ENCODE measurements around the gene ABTB2. TPM values are rescaled to one million over a fixed set of nuclear protein-coding genes. Genes with fewer than 3 reads are reported as not detected.
"Not testable (repeated sequence)": the region's sequence is repeated elsewhere in the genome, so short reads cannot be mapped to it uniquely, and the experiment has no call there.

ABTB2 gene
- total RNA-seq, 1 donor, result 2.3 TPM

GRCh38 chr11:34181856-34182405, 175.9 kb downstream of the ABTB2 start:
- H3K27me3 ChIP-seq (ENCODE audit: insufficient read depth, low read length), result no peaks in the 10 kb centered on the region
- H3K4me3 ChIP-seq (ENCODE audit: low read length), result no peak overlapping the region
- H3K9me3 ChIP-seq (ENCODE audit: low read depth, low read length), result no peaks in the 10 kb centered on the region
- H3K4me1 ChIP-seq (ENCODE audit: insufficient read depth, low read length), result peaks cover 11% of the 10 kb centered on the region

DNA sequence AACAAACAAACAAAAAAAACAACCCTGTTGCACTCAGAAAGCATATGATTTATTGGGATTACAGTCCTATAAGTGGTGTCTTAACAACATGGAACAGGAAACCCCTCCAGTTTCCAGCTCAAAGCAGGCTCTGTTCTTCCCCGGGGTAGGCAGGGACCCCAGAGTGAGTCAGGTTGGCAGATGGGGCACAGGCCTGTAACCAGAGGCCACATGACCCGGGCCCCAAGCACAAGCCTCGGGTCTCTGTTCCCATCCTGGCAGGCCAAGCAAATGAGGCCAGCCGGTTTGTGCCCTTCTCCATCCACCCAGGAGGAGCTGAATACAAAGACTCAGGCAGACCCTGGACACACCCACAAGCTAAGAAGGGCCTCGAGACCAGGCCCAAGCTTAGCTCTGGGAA, 176.6 kb downstream of the ABTB2 start:
- no peaks in the 10 kb centered on the region for H3K27me3 ChIP-seq (ENCODE audit: insufficient read depth, low read length)
- no peak overlapping the region for H3K4me3 ChIP-seq (ENCODE audit: low read length)
- peaks cover 11% of the 10 kb centered on the region for H3K4me1 ChIP-seq (ENCODE audit: insufficient read depth, low read length)
- no peaks in the 10 kb centered on the region for H3K9me3 ChIP-seq (ENCODE audit: low read depth, low read length)

GRCh38 chr11:34180814-34181165, 177.0 kb downstream of the ABTB2 start:
- H3K4me3 ChIP-seq (ENCODE audit: low read length); H3K27me3 ChIP-seq (ENCODE audit: insufficient read depth, low read length); H3K9me3 ChIP-seq (ENCODE audit: low read depth, low read length): not testable (repeated sequence)
- H3K4me1 ChIP-seq (ENCODE audit: insufficient read depth, low read length), result peaks cover 11% of the 10 kb centered on the region

GRCh38 chr11:34180040-34180813, 177.6 kb downstream of the ABTB2 start:
- peaks cover 11% of the 10 kb centered on the region for H3K4me1 ChIP-seq (ENCODE audit: insufficient read depth, low read length)
- no peaks in the 10 kb centered on the region for H3K27me3 ChIP-seq (ENCODE audit: insufficient read depth, low read length)
- no peak overlapping the region for H3K4me3 ChIP-seq (ENCODE audit: low read length)
- no peaks in the 10 kb centered on the region for H3K9me3 ChIP-seq (ENCODE audit: low read depth, low read length)

- Histone ChIP-seq H3K4me3 (ENCODE audit: low read length) (no peak overlapping the region), H3K27me3 (ENCODE audit: insufficient read depth, low read length) (no peaks in the 10 kb centered on the region), H3K4me1 (ENCODE audit: insufficient read depth, low read length) (peaks cover 18% of the 10 kb centered on the region), H3K9me3 (ENCODE audit: low read depth, low read length) (no peaks in the 10 kb centered on the region)
These were observed 178.7 kb downstream of the ABTB2 start for GRCh38 chr11:34179026-34179675.

GRCh38 chr11:34178209-34178821, 179.5 kb downstream of the ABTB2 start:
- Histone ChIP-seq H3K27me3 (ENCODE audit: insufficient read depth, low read length) (no peaks in the 10 kb centered on the region), H3K4me1 (ENCODE audit: insufficient read depth, low read length) (peaks cover 21% of the 10 kb centered on the region), H3K4me3 (ENCODE audit: low read length) (no peak overlapping the region), H3K9me3 (ENCODE audit: low read depth, low read length) (no peaks in the 10 kb centered on the region)

- Histone ChIP-seq H3K9me3 (ENCODE audit: low read depth, low read length) (no peaks in the 10 kb centered on the region), H3K4me3 (ENCODE audit: low read length) (no peak overlapping the region), H3K27me3 (ENCODE audit: insufficient read depth, low read length) (no peaks in the 10 kb centered on the region), H3K4me1 (ENCODE audit: insufficient read depth, low read length) (peaks cover 21% of the 10 kb centered on the region)
These were observed 181.0 kb downstream of the ABTB2 start for GRCh38 chr11:34176751-34177209.

DNA sequence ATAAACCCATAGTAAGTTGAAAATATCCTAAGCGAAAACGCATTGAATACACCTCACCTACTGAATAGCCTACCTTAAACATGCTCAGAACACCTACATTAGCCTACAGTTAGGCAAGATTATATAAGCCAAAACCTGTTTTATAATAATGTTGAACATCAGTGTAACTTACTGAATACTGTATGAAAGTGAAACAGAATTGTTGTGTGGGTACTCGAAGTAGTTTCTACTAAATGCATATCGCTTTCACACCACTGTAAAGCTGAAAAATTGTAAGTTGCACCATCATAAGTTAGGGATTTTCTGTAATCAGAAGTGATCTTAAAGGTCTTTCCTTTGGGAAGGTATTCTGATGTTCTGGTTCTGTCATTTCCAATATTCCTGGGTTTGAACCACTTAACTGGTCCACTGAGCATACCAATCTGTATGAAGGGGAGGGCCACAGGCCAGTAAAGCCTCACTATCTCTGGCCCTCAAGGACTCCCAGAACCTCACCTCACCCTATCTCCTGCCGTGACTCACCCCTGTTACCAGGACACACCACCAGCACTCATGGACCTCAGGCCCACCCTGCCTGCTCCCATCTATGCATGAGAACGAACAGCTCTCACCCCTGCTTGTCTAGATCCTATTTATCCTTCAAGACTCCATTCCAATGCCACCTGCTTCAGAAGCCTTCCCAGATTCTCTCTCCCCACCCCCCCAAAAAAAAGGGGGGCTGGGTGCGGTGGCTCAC, 182.4 kb downstream of the ABTB2 start:
- H3K4me3 ChIP-seq (ENCODE audit: low read length), result no peak overlapping the region
- peaks cover 11% of the 10 kb centered on the region for H3K4me1 ChIP-seq (ENCODE audit: insufficient read depth, low read length)
- H3K27me3 ChIP-seq (ENCODE audit: insufficient read depth, low read length), result no peaks in the 10 kb centered on the region
- no peaks in the 10 kb centered on the region for H3K9me3 ChIP-seq (ENCODE audit: low read depth, low read length)

DNA sequence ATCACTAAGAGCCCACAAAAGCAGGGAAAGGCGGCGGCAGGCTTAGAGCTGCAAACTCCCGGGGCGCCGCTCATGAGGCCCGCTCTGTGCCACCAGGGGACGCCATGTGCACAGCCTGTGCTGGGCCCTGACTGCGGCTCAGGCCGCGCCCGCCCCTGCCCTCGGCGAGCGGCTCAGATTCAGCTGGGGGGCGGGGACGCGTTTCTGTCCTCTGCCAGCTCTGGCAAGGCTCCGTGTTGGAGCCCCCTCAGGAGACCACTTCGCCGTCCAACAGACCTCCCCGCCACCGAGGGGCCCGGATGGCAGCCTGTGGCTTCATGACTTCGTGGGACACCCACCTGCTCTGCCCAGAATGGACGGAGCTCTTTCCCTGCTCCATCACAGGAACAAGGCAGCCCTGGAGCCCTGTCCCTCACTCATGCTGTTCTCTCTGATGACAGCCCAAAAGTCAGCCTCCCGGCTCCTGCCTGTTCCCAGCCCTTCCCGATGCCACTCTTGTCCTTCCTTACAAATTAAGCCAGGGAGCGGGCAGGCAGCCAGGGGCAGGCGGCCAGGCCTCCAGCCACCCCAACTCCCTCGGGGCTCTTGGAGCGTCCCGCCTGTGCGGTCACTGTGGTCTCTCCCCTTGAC, 183.3 kb downstream of the ABTB2 start:
- Histone ChIP-seq H3K4me3 (ENCODE audit: low read length) (no peak overlapping the region), H3K27me3 (ENCODE audit: insufficient read depth, low read length) (no peaks in the 10 kb centered on the region), H3K4me1 (ENCODE audit: insufficient read depth, low read length) (peaks cover 11% of the 10 kb centered on the region), H3K9me3 (ENCODE audit: low read depth, low read length) (no peaks in the 10 kb centered on the region)

- H3K27me3 ChIP-seq (ENCODE audit: insufficient read depth, low read length), result no peaks in the 10 kb centered on the region
- H3K4me1 ChIP-seq (ENCODE audit: insufficient read depth, low read length), result peaks cover 11% of the 10 kb centered on the region
- no peak overlapping the region for H3K4me3 ChIP-seq (ENCODE audit: low read length)
- H3K9me3 ChIP-seq (ENCODE audit: low read depth, low read length), result no peaks in the 10 kb centered on the region
These were observed 184.8 kb downstream of the ABTB2 start for GRCh38 chr11:34173050-34173449.

GRCh38 chr11:34169686-34170085, 188.1 kb downstream of the ABTB2 start:
- H3K4me3 ChIP-seq (ENCODE audit: low read length), result no peak overlapping the region
- no peaks in the 10 kb centered on the region for H3K9me3 ChIP-seq (ENCODE audit: low read depth, low read length)
- no peaks in the 10 kb centered on the region for H3K27me3 ChIP-seq (ENCODE audit: insufficient read depth, low read length)
- peaks cover 9% of the 10 kb centered on the region for H3K4me1 ChIP-seq (ENCODE audit: insufficient read depth, low read length)

DNA sequence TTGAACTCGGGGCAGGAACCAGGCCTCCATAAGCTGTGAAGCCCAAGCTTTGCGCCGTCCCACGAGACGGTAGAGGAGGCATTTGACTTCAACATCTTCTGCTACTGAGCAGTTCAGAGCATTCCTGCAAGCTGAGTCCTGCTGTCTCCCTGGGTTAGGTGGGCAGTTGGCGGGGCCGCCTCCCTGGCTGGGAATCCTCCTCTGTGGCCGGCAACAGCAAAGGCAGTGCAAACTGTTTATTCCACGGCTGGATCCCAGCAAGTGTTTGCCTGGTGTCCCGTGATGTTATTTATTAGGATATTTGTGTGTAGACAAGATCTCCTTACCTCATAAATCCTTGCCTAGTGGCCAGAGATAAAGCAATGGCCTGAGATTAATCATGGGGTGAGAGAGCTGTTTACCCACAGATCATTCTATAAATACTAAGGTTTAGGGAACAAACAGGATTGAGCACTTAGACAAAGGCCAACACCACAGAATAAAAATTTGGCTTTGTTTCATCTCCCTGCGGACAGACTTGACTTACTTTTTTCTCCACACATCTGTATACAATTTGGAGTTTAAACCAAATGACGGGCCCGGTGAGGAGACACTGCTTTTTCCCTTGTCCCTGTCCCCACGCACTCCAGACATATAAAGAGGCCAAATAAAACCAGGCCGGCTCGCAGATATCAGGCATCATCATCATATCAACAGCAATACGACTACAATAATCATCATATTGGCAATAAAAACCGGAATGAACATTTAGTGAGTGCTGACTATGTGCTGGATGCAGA, 189.0 kb downstream of the ABTB2 start:
- H3K4me1 ChIP-seq (ENCODE audit: insufficient read depth, low read length), result peaks cover under 1% of the 10 kb centered on the region
- no peak overlapping the region for H3K4me3 ChIP-seq (ENCODE audit: low read length)
- H3K27me3 ChIP-seq (ENCODE audit: insufficient read depth, low read length), result no peaks in the 10 kb centered on the region
- H3K9me3 ChIP-seq (ENCODE audit: low read depth, low read length), result no peaks in the 10 kb centered on the region

DNA sequence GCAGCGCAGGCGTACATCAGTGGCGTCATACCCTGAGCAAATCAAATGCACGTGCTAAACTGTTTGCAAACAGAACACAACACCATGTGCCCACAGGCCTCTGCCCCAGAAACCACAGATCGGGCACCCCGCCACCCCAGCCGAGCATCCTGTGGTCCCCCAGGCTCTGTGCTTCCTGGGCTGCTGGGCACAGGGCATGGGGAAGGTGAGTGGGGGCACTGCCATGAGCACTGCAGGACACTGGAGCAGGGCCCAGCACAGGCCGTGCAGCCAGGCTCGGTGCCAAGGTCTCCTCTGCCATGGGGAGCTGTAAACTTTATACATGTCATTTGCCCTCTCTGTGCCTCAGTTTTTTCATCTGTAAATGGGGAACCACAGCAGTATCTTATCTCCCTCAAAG, 189.8 kb downstream of the ABTB2 start:
- H3K9me3 ChIP-seq (ENCODE audit: low read depth, low read length), result no peaks in the 10 kb centered on the region
- no peaks in the 10 kb centered on the region for H3K27me3 ChIP-seq (ENCODE audit: insufficient read depth, low read length)
- no peaks in the 10 kb centered on the region for H3K4me1 ChIP-seq (ENCODE audit: insufficient read depth, low read length)
- H3K4me3 ChIP-seq (ENCODE audit: low read length), result no peak overlapping the region
